Upper lobe of left lung (tissue), 4 donors: ENCODE measurements around the gene ASTN2.

Experiments
- CTCF ChIP-seq, 6 experiments: fragments of 450-650 bp in 4 of 6; fragments of 200-600 bp in 2 of 6; sonication (generic) in 2 of 6; IDR thresholded peaks; one replicate each; pipeline ENCODE4 v1.5.1; 2016 to 2019; ENCODE audit warnings: antibody characterized with exemption in 6 of 6
- POLR2A ChIP-seq, 4 donors: fragments of 450-650 bp; IDR thresholded peaks; one replicate each; pipeline ENCODE4 v1.5.1; 2016 to 2017; ENCODE audit warnings: antibody characterized with exemption in 4 of 4, mild to moderate bottlenecking in 2 of 4

- TF ChIP-seq POLR2A (IDR thresholded peaks at IDR 0.05) (no peak), CTCF (IDR thresholded peaks at IDR 0.05) (no peak)
Observed at GRCh38 chr9:117296453-117296852, 118.4 kb downstream of the ASTN2 start.
